ENCODE measurements around the gene IMMP2L. TPM values are rescaled to one million over a fixed set of nuclear protein-coding genes. Genes with fewer than 3 reads are reported as not detected.

Gene IMMP2L
- total RNA-seq, 2 donors from 2014 or later, result 7.3 to 7.7 TPM

DNA sequence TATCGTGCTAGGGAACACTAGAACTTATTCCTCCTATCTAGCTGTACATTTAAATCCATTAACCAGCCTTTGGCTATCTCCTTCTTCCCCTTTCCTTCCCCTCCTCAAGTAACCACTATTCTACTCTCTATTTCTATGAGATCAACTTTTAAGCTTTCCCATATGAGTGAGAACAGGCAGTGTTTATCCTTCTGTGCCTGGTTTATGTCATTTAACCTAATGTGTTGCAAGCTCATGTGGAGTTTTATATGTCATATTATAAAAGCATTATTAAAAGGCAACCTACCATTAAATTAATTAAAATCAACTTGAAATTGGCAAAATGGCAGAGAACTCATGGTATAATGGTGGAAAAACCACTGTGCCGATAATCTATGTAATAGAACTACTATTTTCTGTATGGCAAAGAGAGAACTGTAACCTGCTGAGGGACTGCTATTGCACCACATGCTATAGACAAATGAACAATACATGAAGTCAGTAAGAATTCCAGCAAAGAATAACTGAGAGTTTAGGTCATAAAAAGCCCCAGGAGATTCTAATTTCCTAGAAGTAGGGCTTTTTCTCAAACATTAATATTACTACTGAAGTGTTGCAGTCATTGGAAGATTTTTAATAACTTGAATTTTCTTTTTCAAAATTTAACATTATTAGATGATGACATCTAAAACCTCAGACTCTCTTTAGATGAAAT lies 389.6 kb downstream of the IMMP2L start:
- no peak overlapping the region for H3K27ac ChIP-seq
- no peaks in the 10 kb centered on the region for H3K4me1 ChIP-seq
- TF ChIP-seq, protein P1, sequence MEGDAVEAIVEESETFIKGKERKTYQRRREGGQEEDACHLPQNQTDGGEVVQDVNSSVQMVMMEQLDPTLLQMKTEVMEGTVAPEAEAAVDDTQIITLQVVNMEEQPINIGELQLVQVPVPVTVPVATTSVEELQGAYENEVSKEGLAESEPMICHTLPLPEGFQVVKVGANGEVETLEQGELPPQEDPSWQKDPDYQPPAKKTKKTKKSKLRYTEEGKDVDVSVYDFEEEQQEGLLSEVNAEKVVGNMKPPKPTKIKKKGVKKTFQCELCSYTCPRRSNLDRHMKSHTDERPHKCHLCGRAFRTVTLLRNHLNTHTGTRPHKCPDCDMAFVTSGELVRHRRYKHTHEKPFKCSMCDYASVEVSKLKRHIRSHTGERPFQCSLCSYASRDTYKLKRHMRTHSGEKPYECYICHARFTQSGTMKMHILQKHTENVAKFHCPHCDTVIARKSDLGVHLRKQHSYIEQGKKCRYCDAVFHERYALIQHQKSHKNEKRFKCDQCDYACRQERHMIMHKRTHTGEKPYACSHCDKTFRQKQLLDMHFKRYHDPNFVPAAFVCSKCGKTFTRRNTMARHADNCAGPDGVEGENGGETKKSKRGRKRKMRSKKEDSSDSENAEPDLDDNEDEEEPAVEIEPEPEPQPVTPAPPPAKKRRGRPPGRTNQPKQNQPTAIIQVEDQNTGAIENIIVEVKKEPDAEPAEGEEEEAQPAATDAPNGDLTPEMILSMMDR (IDR thresholded peaks at IDR 0.05), result no peak
- no peak for DNase-seq (ENCODE audit: low spot score)
- H3K4me3 ChIP-seq, result no peak overlapping the region
- no peaks in the 10 kb centered on the region for H3K36me3 ChIP-seq
- H3K9me3 ChIP-seq, result no peaks in the 10 kb centered on the region
- H3K27me3 ChIP-seq, result no peaks in the 10 kb centered on the region

GRCh38 chr7:111168182-111168581 lies 394.1 kb downstream of the IMMP2L start:
- no peak overlapping the region for H3K4me3 ChIP-seq
- H3K9me3 ChIP-seq, result no peaks in the 10 kb centered on the region
- no peaks in the 10 kb centered on the region for H3K4me1 ChIP-seq
- no peak for DNase-seq (ENCODE audit: low spot score)
- no peak overlapping the region for H3K27ac ChIP-seq
- TF ChIP-seq, protein P1 (IDR thresholded peaks at IDR 0.05), result no peak
- H3K27me3 ChIP-seq, result no peaks in the 10 kb centered on the region
- no peaks in the 10 kb centered on the region for H3K36me3 ChIP-seq

- H3K27me3 ChIP-seq, result no peaks in the 10 kb centered on the region
- no peak for DNase-seq (ENCODE audit: low spot score)
- no peaks in the 10 kb centered on the region for H3K9me3 ChIP-seq
- H3K36me3 ChIP-seq, result no peaks in the 10 kb centered on the region
- no peaks in the 10 kb centered on the region for H3K4me1 ChIP-seq
- no peak overlapping the region for H3K4me3 ChIP-seq
- no peak overlapping the region for H3K27ac ChIP-seq
- TF ChIP-seq, protein P1 (IDR thresholded peaks at IDR 0.05), result no peak
Measured at GRCh38 chr7:111164442-111164841, 397.9 kb downstream of the IMMP2L start.

GRCh38 chr7:111162692-111163091 lies 399.6 kb downstream of the IMMP2L start:
- Histone ChIP-seq H3K36me3 (no peaks in the 10 kb centered on the region), H3K9me3 (no peaks in the 10 kb centered on the region), H3K4me3 (no peak overlapping the region), H3K4me1 (no peaks in the 10 kb centered on the region), H3K27me3 (no peaks in the 10 kb centered on the region), H3K27ac (no peak overlapping the region)
- DNase-seq (ENCODE audit: low spot score), result no peak
- TF ChIP-seq, protein P1 (IDR thresholded peaks at IDR 0.05), result no peak

DNA sequence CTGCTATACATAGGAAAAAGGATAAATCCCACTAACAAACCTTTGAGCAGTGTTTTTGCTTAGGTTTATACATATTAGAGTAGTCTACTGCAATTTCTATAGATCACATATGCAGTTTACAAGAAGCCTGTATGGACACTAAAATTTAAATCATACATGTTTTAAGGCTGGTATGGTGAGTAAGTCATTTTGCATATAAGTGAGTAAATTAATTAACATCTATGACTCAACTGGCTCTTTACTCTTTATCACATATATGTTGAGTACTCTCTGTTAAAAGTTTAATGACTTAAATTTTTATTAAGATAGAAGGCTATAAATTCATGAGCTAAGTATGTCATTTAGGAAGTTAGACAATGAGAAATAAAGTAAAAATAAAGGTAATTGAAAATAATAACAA lies 402.0 kb downstream of the IMMP2L start:
- no peaks in the 10 kb centered on the region for H3K36me3 ChIP-seq
- TF ChIP-seq, protein P1 (IDR thresholded peaks at IDR 0.05), result no peak
- DNase-seq (ENCODE audit: low spot score), result no peak
- no peak overlapping the region for H3K4me3 ChIP-seq
- no peaks in the 10 kb centered on the region for H3K4me1 ChIP-seq
- no peaks in the 10 kb centered on the region for H3K9me3 ChIP-seq
- H3K27me3 ChIP-seq, result no peaks in the 10 kb centered on the region
- no peak overlapping the region for H3K27ac ChIP-seq

DNA sequence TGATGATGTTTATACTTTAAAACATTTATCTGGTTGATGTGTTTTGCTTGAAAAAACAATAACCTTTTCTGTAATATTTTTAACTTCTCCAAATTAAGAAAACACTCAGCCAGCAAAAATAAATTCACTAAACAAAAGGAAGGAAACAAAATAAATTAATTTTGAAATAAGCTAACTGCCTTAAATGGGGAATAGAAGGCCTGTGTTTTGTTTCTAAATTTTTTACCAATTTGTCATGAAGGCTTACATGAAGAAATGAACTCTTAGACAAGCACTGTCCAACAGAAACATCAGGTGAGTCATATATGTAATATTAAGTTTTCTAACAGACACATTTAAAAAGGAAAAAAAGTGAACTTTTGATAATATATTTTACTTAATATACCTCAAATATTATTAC lies 402.9 kb downstream of the IMMP2L start:
- no peaks in the 10 kb centered on the region for H3K4me1 ChIP-seq
- no peak overlapping the region for H3K4me3 ChIP-seq
- no peak overlapping the region for H3K27ac ChIP-seq
- H3K9me3 ChIP-seq, result no peaks in the 10 kb centered on the region
- H3K36me3 ChIP-seq, result no peaks in the 10 kb centered on the region
- TF ChIP-seq, protein P1 (IDR thresholded peaks at IDR 0.05), result no peak
- no peak for DNase-seq (ENCODE audit: low spot score)
- no peaks in the 10 kb centered on the region for H3K27me3 ChIP-seq

Measured in right atrium auricular region (tissue), 2 donors.